Breast epithelium (tissue), 4 donors: ENCODE results near the gene RMND5B. TPM values are rescaled to one million over a fixed set of nuclear protein-coding genes. Genes with fewer than 3 reads are reported as not detected.

Source experiments
- DNase-seq, 2 donors: peaks; one replicate each; pipeline ENCODE4 v3.0.0-alpha.2; 2019; ENCODE audit warnings: low spot score in 2 of 2
- H3K27ac ChIP-seq, 2 donors: fragments of 200-600 bp; sonication (generic) in 1 of 2; one replicate each; pipeline ENCODE4 v1.5.1; 2016 to 2019; ENCODE audit warnings: mild to moderate bottlenecking in 1 of 2
- H3K27me3 ChIP-seq, 2 donors: fragments of 200-600 bp; sonication (generic) in 1 of 2; one replicate each; pipeline versions ENCODE4 v1.5.1 to v1.6.0; 2017 to 2019; ENCODE audit warnings: control low read depth in 1 of 2, mild to moderate bottlenecking in 1 of 2
- H3K36me3 ChIP-seq: fragments of 200-600 bp; one replicate; pipeline ENCODE4 v1.5.1; 2019
- H3K4me1 ChIP-seq, 2 donors: fragments of 200-600 bp; sonication (generic); one replicate each; pipeline ENCODE4 v1.5.1; 2016 to 2019; ENCODE audit warnings: control low read depth in 1 of 2
- H3K4me3 ChIP-seq, 3 donors: fragments of 200-600 bp; sonication (generic); 1 replicate in 2 of 3; 2 replicates in 1 of 3; pipeline ENCODE4 v1.5.1; 2016 to 2019; ENCODE audit warnings: mild to moderate bottlenecking in 3 of 3, moderate library complexity in 2 of 3
- H3K9me3 ChIP-seq, 2 donors: fragments of 200-600 bp; sonication (generic) in 1 of 2; one replicate each; pipeline ENCODE4 v1.5.1; 2016 to 2019; ENCODE audit warnings: control low read depth in 1 of 2
- CTCF ChIP-seq, 3 donors: fragments of 450-650 bp; IDR thresholded peaks; one replicate each; pipeline ENCODE4 v1.5.1; 2016 to 2017; ENCODE audit warnings: antibody characterized with exemption in 3 of 3, mild to moderate bottlenecking in 3 of 3, moderate library complexity in 3 of 3
- POLR2A ChIP-seq: fragments of 450-650 bp; IDR thresholded peaks from one replicate; pipeline ENCODE4 v1.6.1; 2016; ENCODE audit warnings: antibody characterized with exemption, mild to moderate bottlenecking, moderate library complexity
- POLR2AphosphoS5 ChIP-seq, 3 donors: sonication (generic); formaldehyde crosslinking; IDR thresholded peaks; one replicate each; pipeline ENCODE4 v1.6.1; 2017; ENCODE audit warnings: antibody characterized with exemption in 3 of 3
- intact Hi-C: fragments of 100-400 bp; cut with DNase I; formaldehyde crosslinking; loops from one replicate; pipeline ENCODE4 v1.15.1; 2023; ENCODE audit warnings: low total_unique reads
- total RNA-seq, 3 donors: library from RNA; depleted of rRNA; stranded (reverse); fragments of >200 nt; gene quantifications; one replicate each; pipeline ENCODE4 v1.1.0, GENCODE V29; 2016

The RMND5B gene
- total RNA-seq, 3 donors from 2014 or later = 34.4 to 40.4 (median 36.3) TPM

GRCh38 chr5:178090856-178091255 lies 40.0 kb upstream of the RMND5B start:
- DNase-seq = no peak
- intact Hi-C loops = no loop called here
- no peak overlapping the region for H3K4me3 ChIP-seq

GRCh38 chr5:178093134-178093533 lies 37.7 kb upstream of the RMND5B start:
- Histone ChIP-seq H3K36me3 (no peaks in the 10 kb centered on the region), H3K4me1 (no peaks in the 10 kb centered on the region), H3K9me3 (no peaks in the 10 kb centered on the region), H3K27ac (no peak overlapping the region), H3K4me3 (no peak overlapping the region), H3K27me3 (no peaks in the 10 kb centered on the region)
- intact Hi-C loops = no loop called here
- DNase-seq = no peak
- no peak for TF ChIP-seq CTCF (IDR thresholded peaks at IDR 0.05)
- TF ChIP-seq POLR2AphosphoS5 (IDR thresholded peaks at IDR 0.05) = no peak
- no peak for TF ChIP-seq POLR2A

More at GRCh38 chr5:178090856-178091255, 40.0 kb upstream of the RMND5B start:
- Histone ChIP-seq H3K9me3 (no peaks in the 10 kb centered on the region), H3K27ac (peak overlapping the region in 1 of 2 donors; percentile 38), H3K27me3 (no peaks in the 10 kb centered on the region), H3K36me3 (no peaks in the 10 kb centered on the region), H3K4me1 (no peaks in the 10 kb centered on the region)
- TF ChIP-seq CTCF (IDR thresholded peaks at IDR 0.05) = no peak
- no peak for TF ChIP-seq POLR2AphosphoS5 (IDR thresholded peaks at IDR 0.05)
- no peak for TF ChIP-seq POLR2A

- Histone ChIP-seq H3K4me1 (no peaks in the 10 kb centered on the region), H3K4me3 (no peak overlapping the region), H3K27ac (no peak overlapping the region), H3K9me3 (no peaks in the 10 kb centered on the region), H3K27me3 (no peaks in the 10 kb centered on the region), H3K36me3 (no peaks in the 10 kb centered on the region)
- DNase-seq = no peak
- intact Hi-C loops = no loop called here
- TF ChIP-seq POLR2A = no peak
- TF ChIP-seq CTCF (IDR thresholded peaks at IDR 0.05) = no peak
- TF ChIP-seq POLR2AphosphoS5 (IDR thresholded peaks at IDR 0.05) = no peak
These were observed 36.5 kb upstream of the RMND5B start for GRCh38 chr5:178094345-178094744.

GRCh38 chr5:178098685-178099084 lies 32.1 kb upstream of the RMND5B start:
- TF ChIP-seq POLR2AphosphoS5 (IDR thresholded peaks at IDR 0.05) (no peak), CTCF (IDR thresholded peaks at IDR 0.05) (no peak), POLR2A (no peak)
- DNase-seq = peak in 1 of 2 donors; percentile 64
- Histone ChIP-seq H3K4me1 (no peaks in the 10 kb centered on the region), H3K27me3 (no peaks in the 10 kb centered on the region), H3K4me3 (no peak overlapping the region), H3K36me3 (no peaks in the 10 kb centered on the region), H3K27ac (peak overlapping the region in 1 of 2 donors; percentile 2), H3K9me3 (no peaks in the 10 kb centered on the region)
- intact Hi-C loops = no loop called here

GRCh38 chr5:178103612-178104011 lies 27.2 kb upstream of the RMND5B start:
- TF ChIP-seq CTCF (IDR thresholded peaks at IDR 0.05) (no peak), POLR2AphosphoS5 (IDR thresholded peaks at IDR 0.05) (no peak), POLR2A (no peak)
- no peaks in the 10 kb centered on the region for H3K27me3 ChIP-seq
- no peaks in the 10 kb centered on the region for H3K36me3 ChIP-seq

More at GRCh38 chr5:178103612-178104011, 27.2 kb upstream of the RMND5B start:
- no peak for DNase-seq
- intact Hi-C loops = no loop called here
- Histone ChIP-seq H3K4me1 (peaks cover 0 to 23% of the 10 kb centered on the region in 2 donors), H3K27ac (no peak overlapping the region), H3K4me3 (no peak overlapping the region), H3K9me3 (no peaks in the 10 kb centered on the region)
